ENCODE measurements around the gene MFSD12.

- TF ChIP-seq CTCF (IDR thresholded peaks at IDR 0.05) (no peak), POLR2AphosphoS5 (IDR thresholded peaks at IDR 0.05) (no peak), EP300 (IDR thresholded peaks at IDR 0.05) (no peak)
Observed at GRCh38 chr19:3538965-3539755, 18.2 kb downstream of the MFSD12 start, which contains the start of gene TEKTIP1.
